OCI-M1 (cell line): Measurements from ENCODE around the gene RNF141.

ENCODE experiments used
- DNase-seq: peaks from one replicate; lab custom pipeline; 2025; lab: John Stamatoyannopoulos, UW

Gene RNF141

GRCh38 chr11:10498022-10498400 is 43.0 kb downstream of the RNF141 start:
- no peak for DNase-seq

GRCh38 chr11:10497371-10498021 is 43.5 kb downstream of the RNF141 start:
- DNase-seq: no peak

GRCh38 chr11:10496296-10496936 is 44.6 kb downstream of the RNF141 start:
- DNase-seq: no peak

GRCh38 chr11:10495464-10495786 is 45.6 kb downstream of the RNF141 start:
- no peak for DNase-seq

GRCh38 chr11:10494636-10495463 is 46.1 kb downstream of the RNF141 start:
- DNase-seq: no peak

- DNase-seq: no peak
Measured at GRCh38 chr11:10493041-10493663, 47.8 kb downstream of the RNF141 start.

- no peak for DNase-seq
Measured at GRCh38 chr11:10492084-10492483, 48.9 kb downstream of the RNF141 start.

- DNase-seq: peak; percentile 65
Measured at GRCh38 chr11:10490398-10491241, 50.4 kb downstream of the RNF141 start.

- no peak for DNase-seq
Measured at GRCh38 chr11:10490032-10490397, 51.0 kb downstream of the RNF141 start.

GRCh38 chr11:10488934-10489691 is 51.9 kb downstream of the RNF141 start:
- no peak for DNase-seq

GRCh38 chr11:10488121-10488933 is 52.7 kb downstream of the RNF141 start:
- DNase-seq: no peak

- no peak for DNase-seq
Measured at GRCh38 chr11:10487002-10487647, 53.9 kb downstream of the RNF141 start.

GRCh38 chr11:10486161-10486840 is 54.7 kb downstream of the RNF141 start:
- DNase-seq: no peak

- no peak for DNase-seq
Measured at GRCh38 chr11:10485646-10486045, 55.3 kb downstream of the RNF141 start.

- DNase-seq: no peak
Measured at GRCh38 chr11:10484461-10485180, 56.4 kb downstream of the RNF141 start.

GRCh38 chr11:10483584-10483983 is 57.4 kb downstream of the RNF141 start:
- no peak for DNase-seq

- no peak for DNase-seq
Measured at GRCh38 chr11:10483174-10483573, 57.8 kb downstream of the RNF141 start.

- DNase-seq: no peak
Measured at GRCh38 chr11:10481560-10482349, 59.2 kb downstream of the RNF141 start.
